ENCODE data around the gene GNAI2.
"Not testable (repeated sequence)": the region's sequence is repeated elsewhere in the genome, so short reads cannot be mapped to it uniquely, and the experiment has no call there.

GNAI2 gene

GRCh38 chr3:50278123-50278879 lies 42.3 kb downstream of the GNAI2 start:
- no peak for DNase-seq (ENCODE audit: low read depth)

- no peak for DNase-seq (ENCODE audit: low read depth)
Measured at GRCh38 chr3:50278880-50279224, 42.8 kb downstream of the GNAI2 start, which contains the start of gene LSMEM2. Gene LSMEM2 (plus strand): TSS chr3:50279087. CDS start chr3:50279114, 27 bp downstream.

GRCh38 chr3:50279255-50280016 lies 43.4 kb downstream of the GNAI2 start:
- DNase-seq (ENCODE audit: low read depth), result no peak

GRCh38 chr3:50284121-50284520 lies 48.1 kb downstream of the GNAI2 start:
- not testable (repeated sequence) for DNase-seq (ENCODE audit: low read depth)

- DNase-seq (ENCODE audit: low read depth), result no peak
Measured at GRCh38 chr3:50286322-50287227, 50.6 kb downstream of the GNAI2 start.

GRCh38 chr3:50287262-50287661 lies 51.3 kb downstream of the GNAI2 start:
- DNase-seq (ENCODE audit: low read depth), result no peak

GRCh38 chr3:50288387-50289007 lies 52.5 kb downstream of the GNAI2 start:
- DNase-seq (ENCODE audit: low read depth), result no peak

GRCh38 chr3:50289130-50289529 lies 53.1 kb downstream of the GNAI2 start:
- no peak for DNase-seq (ENCODE audit: low read depth)

- DNase-seq (ENCODE audit: low read depth), result no peak
Measured at GRCh38 chr3:50290161-50290641, 54.2 kb downstream of the GNAI2 start.

- DNase-seq (ENCODE audit: low read depth), result peak; percentile 87
Measured at GRCh38 chr3:50292159-50293078, 56.4 kb downstream of the GNAI2 start, which contains the start of gene IFRD2. Gene IFRD2 (minus strand): TSS chr3:50292429. CDS start chr3:50292274, 155 bp downstream.

- no peak for DNase-seq (ENCODE audit: low read depth)
Measured at GRCh38 chr3:50293079-50293801, 57.2 kb downstream of the GNAI2 start.

- DNase-seq (ENCODE audit: low read depth), result no peak
Measured at GRCh38 chr3:50294089-50294488, 58.1 kb downstream of the GNAI2 start.

GRCh38 chr3:50294492-50295403 lies 58.7 kb downstream of the GNAI2 start:
- no peak for DNase-seq (ENCODE audit: low read depth)

GRCh38 chr3:50295553-50296431 lies 59.8 kb downstream of the GNAI2 start:
- no peak for DNase-seq (ENCODE audit: low read depth)

- no peak for DNase-seq (ENCODE audit: low read depth)
Measured at GRCh38 chr3:50296721-50297383, 60.8 kb downstream of the GNAI2 start.

GRCh38 chr3:50297384-50297775 lies 61.4 kb downstream of the GNAI2 start:
- DNase-seq (ENCODE audit: low read depth), result no peak
